ENCODE data around the gene VKORC1L1.

DNA sequence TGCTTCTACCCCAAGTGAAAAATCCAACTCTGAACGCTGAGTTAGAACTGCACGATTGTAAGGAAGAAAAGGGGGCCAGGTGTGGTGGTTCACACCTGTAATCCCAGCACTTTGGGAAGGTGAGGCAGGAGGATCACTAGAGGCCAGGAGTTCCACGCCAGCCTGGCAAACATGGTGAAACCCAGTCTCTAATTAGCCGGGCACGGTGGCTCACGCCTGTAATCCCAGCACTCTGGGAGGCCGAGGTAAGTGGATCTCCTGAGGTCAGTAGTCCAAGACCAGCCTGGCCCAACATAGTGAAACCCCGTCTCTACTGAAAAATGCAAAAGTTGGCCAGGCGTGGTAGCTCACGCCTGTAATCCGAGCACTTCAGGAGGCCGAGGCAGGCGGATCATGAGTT lies 100.1 kb downstream of the VKORC1L1 start:
- TF ChIP-seq, protein P1, sequence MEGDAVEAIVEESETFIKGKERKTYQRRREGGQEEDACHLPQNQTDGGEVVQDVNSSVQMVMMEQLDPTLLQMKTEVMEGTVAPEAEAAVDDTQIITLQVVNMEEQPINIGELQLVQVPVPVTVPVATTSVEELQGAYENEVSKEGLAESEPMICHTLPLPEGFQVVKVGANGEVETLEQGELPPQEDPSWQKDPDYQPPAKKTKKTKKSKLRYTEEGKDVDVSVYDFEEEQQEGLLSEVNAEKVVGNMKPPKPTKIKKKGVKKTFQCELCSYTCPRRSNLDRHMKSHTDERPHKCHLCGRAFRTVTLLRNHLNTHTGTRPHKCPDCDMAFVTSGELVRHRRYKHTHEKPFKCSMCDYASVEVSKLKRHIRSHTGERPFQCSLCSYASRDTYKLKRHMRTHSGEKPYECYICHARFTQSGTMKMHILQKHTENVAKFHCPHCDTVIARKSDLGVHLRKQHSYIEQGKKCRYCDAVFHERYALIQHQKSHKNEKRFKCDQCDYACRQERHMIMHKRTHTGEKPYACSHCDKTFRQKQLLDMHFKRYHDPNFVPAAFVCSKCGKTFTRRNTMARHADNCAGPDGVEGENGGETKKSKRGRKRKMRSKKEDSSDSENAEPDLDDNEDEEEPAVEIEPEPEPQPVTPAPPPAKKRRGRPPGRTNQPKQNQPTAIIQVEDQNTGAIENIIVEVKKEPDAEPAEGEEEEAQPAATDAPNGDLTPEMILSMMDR (IDR thresholded peaks at IDR 0.05; ENCODE audit: low read length), result no peak
- TF ChIP-seq EZH2 (IDR thresholded peaks at IDR 0.05; ENCODE audit: borderline replicate concordance, low read length), result no peak
